Naive thymus-derived CD8-positive, alpha-beta T cell (primary cell): ENCODE results near the gene BRIP1. TPM values are rescaled to one million over a fixed set of nuclear protein-coding genes. Genes with fewer than 3 reads are reported as not detected.

ENCODE experiments used
- ATAC-seq, 2 donors: fragments of 150-1000 bp; cut with Tn5 transposase in 1 of 2; sonication (Bioruptor Pico), chemical (Tn5 transposase) in 1 of 2; 1 replicate in 1 of 2; 2 replicates in 1 of 2; pipeline ENCODE4 v1.10.0; 2021; ENCODE audit warnings: mild to moderate bottlenecking in 2 of 2, moderate library complexity in 2 of 2
- POLR2A ChIA-PET: fragments of 350-600 bp; sonication (Branson Sonifier 250); formaldehyde crosslinking; loops from one replicate; lab custom pipeline; 2021; ENCODE audit warnings: antibody characterized with exemption; lab: Charles Lee
- DNase-seq, 10 donors: peaks; one replicate each; pipeline versions ENCODE4 v3.0.0 to v3.0.0-alpha.2; 2020 to 2022
- H3K27ac Mint-ChIP-seq, 10 donors: one replicate each; pipeline ENCODE4 v1.8.0; 2020 to 2022; ENCODE audit warnings: mild to moderate bottlenecking in 10 of 10, mixed read lengths in 10 of 10, moderate library complexity in 4 of 10, inconsistent platforms in 1 of 10
- H3K27me3 Mint-ChIP-seq, 5 donors: one replicate each; pipeline ENCODE4 v1.8.0; 2021 to 2022; ENCODE audit warnings: mixed read lengths in 5 of 5
- H3K36me3 Mint-ChIP-seq, 3 donors: one replicate each; pipeline ENCODE4 v1.8.0; 2020 to 2022; ENCODE audit warnings: mixed read lengths in 3 of 3, mild to moderate bottlenecking in 2 of 3, inconsistent platforms in 1 of 3
- H3K4me1 Mint-ChIP-seq, 4 donors: one replicate each; pipeline ENCODE4 v1.8.0; 2021 to 2022; ENCODE audit warnings: mixed read lengths in 4 of 4
- H3K4me3 Mint-ChIP-seq, 10 donors: one replicate each; pipeline ENCODE4 v1.8.0; 2020 to 2022; ENCODE audit warnings: mild to moderate bottlenecking in 10 of 10, mixed read lengths in 10 of 10, moderate library complexity in 6 of 10, inconsistent platforms in 1 of 10
- H3K9me3 Mint-ChIP-seq, 9 donors: one replicate each; pipeline ENCODE4 v1.8.0; 2020 to 2022; ENCODE audit warnings: mixed read lengths in 9 of 9, mild to moderate bottlenecking in 3 of 9, inconsistent platforms in 1 of 9, moderate library complexity in 1 of 9
- polyA plus RNA-seq, 3 donors: library from polyadenylated mRNA; unstranded; fragments of 300-500 nt; fragmentation: Illumina TruSeq; gene quantifications; one replicate each; pipeline ENCODE4 v1.2.3, GENCODE V29; 2021
- total RNA-seq, 8 experiments: library from RNA in 2 of 8; stranded (reverse) in 2 of 8; gene quantifications; one replicate each; pipeline ENCODE4 v1.2.3 and lab custom pipeline; 2021 to 2026

BRIP1 gene
- total and polyA plus RNA-seq, 5 experiments from 2014 or later = 0.46 to 0.77 (median 0.74) TPM; not detected in 1

DNA sequence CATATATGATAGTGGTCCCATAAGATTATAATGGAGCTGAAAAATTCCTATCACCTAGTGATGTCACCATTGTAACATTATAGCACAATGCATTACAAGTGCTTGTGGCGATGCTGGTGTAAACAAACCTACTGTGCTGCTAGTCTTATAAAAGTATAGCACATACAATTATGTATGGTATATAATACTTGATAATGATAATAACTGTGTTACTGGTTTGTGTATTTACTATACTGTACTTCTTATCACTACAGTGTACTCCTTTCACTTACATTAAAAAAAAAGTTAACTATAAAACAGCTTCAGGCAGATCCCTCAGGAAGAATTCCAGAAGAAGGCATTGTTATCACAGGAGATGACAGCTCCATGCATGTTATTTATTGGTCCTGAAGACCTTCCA lies 150.3 kb downstream of the BRIP1 start:
- Mint-ChIP-seq H3K9me3 (peaks cover 3 to 31% (median 12%) of the 10 kb centered on the region in 9 donors), H3K27me3 (no peaks in the 10 kb centered on the region), H3K36me3 (peaks cover 0 to 22% (median 13%) of the 10 kb centered on the region in 3 donors), H3K4me3 (no peak overlapping the region), H3K4me1 (no peaks in the 10 kb centered on the region), H3K27ac (no peak overlapping the region)
- ATAC-seq (no peak), DNase-seq (no peak)
- POLR2A ChIA-PET = no interaction called here

GRCh38 chr17:61710546-61710945 lies 152.8 kb downstream of the BRIP1 start:
- peaks cover 0 to 12% (median 10%) of the 10 kb centered on the region in 3 donors for H3K36me3 Mint-ChIP-seq
- H3K4me3 Mint-ChIP-seq = no peak overlapping the region
- peaks cover 0 to 1% (median 0%) of the 10 kb centered on the region in 5 donors for H3K27me3 Mint-ChIP-seq
- ATAC-seq (no peak), DNase-seq (no peak)
- H3K9me3 Mint-ChIP-seq = peaks cover 0 to 13% (median 4%) of the 10 kb centered on the region in 9 donors
- no peaks in the 10 kb centered on the region for H3K4me1 Mint-ChIP-seq
- POLR2A ChIA-PET = no interaction called here
- H3K27ac Mint-ChIP-seq = no peak overlapping the region

DNA sequence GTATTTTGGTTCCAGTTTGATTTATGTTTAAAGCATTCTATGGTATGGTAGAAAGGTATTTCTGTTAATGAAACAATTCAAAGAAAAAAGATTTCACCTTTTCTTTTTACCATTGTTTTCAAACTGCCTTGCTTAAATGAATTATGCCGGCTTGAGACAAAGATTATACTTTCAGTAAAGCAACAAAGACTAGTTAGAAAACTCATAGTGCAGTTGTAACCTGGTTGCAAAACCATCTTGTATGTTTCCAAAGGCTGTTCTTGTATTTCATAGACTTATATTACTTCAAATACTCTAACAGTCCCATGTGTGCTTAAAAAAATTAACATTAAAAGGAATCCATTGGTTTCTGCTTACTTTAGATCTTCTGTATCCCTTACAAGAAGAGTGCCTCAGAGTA lies 153.8 kb downstream of the BRIP1 start:
- Mint-ChIP-seq H3K4me1 (no peaks in the 10 kb centered on the region), H3K27ac (no peak overlapping the region), H3K36me3 (peaks cover 0 to 19% (median 12%) of the 10 kb centered on the region in 3 donors), H3K4me3 (no peak overlapping the region), H3K9me3 (peaks cover 0 to 20% (median 10%) of the 10 kb centered on the region in 9 donors), H3K27me3 (peaks cover 0 to 1% (median 0%) of the 10 kb centered on the region in 5 donors)
- POLR2A ChIA-PET = no interaction called here
- DNase-seq = no peak
- no peak for ATAC-seq

DNA sequence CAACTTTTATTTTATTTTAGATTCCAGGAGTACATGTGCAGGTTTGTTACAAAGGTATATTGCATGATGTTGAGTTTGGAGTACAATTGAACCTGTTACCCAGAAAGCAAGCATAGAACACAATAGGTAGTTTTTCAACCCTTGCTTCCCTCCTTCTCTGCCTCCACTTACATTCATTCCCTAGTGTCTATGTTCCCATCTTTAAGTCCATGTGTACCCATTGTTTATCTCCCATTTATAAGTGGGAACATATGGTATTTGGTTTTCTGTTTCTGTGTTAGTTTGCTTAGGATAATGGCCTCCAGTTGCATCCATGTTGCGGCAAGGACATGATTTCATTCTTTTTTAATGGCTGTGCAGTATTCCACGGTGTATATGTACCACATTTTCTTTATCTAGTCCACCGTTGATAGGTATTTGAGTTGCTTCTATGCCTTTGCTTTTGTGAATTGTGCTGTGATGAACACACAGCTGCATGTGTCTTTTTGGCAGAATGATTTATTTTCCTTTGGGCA lies 158.3 kb downstream of the BRIP1 start:
- no peak for DNase-seq
- Mint-ChIP-seq H3K4me1 (no peaks in the 10 kb centered on the region), H3K27ac (no peak overlapping the region), H3K27me3 (peaks cover 0 to 1% (median 0%) of the 10 kb centered on the region in 5 donors), H3K36me3 (peaks cover 0 to 52% (median 14%) of the 10 kb centered on the region in 3 donors), H3K9me3 (peaks cover 15 to 66% (median 47%) of the 10 kb centered on the region in 9 donors), H3K4me3 (no peak overlapping the region)
- no peak for ATAC-seq
- POLR2A ChIA-PET = no interaction called here

- no peak overlapping the region for H3K4me3 Mint-ChIP-seq
- H3K27ac Mint-ChIP-seq = no peak overlapping the region
- ATAC-seq (no peak), DNase-seq (no peak)
- peaks cover 23 to 82% (median 64%) of the 10 kb centered on the region in 9 donors for H3K9me3 Mint-ChIP-seq
- POLR2A ChIA-PET = no interaction called here
- no peaks in the 10 kb centered on the region for H3K4me1 Mint-ChIP-seq
- H3K27me3 Mint-ChIP-seq = peaks cover 0 to 2% (median 0%) of the 10 kb centered on the region in 5 donors
- H3K36me3 Mint-ChIP-seq = peaks cover 0 to 56% (median 20%) of the 10 kb centered on the region in 3 donors
These were observed 160.9 kb downstream of the BRIP1 start for GRCh38 chr17:61702450-61702849.

- Mint-ChIP-seq H3K27ac (no peak overlapping the region), H3K9me3 (peaks cover 21 to 85% (median 64%) of the 10 kb centered on the region in 9 donors), H3K4me3 (no peak overlapping the region), H3K4me1 (no peaks in the 10 kb centered on the region), H3K36me3 (peaks cover 0 to 52% (median 20%) of the 10 kb centered on the region in 3 donors), H3K27me3 (peaks cover 0 to 2% (median 0%) of the 10 kb centered on the region in 5 donors)
- no peak for DNase-seq
- no peak for ATAC-seq
- POLR2A ChIA-PET = no interaction called here
These were observed 161.3 kb downstream of the BRIP1 start for GRCh38 chr17:61701978-61702377.

DNA sequence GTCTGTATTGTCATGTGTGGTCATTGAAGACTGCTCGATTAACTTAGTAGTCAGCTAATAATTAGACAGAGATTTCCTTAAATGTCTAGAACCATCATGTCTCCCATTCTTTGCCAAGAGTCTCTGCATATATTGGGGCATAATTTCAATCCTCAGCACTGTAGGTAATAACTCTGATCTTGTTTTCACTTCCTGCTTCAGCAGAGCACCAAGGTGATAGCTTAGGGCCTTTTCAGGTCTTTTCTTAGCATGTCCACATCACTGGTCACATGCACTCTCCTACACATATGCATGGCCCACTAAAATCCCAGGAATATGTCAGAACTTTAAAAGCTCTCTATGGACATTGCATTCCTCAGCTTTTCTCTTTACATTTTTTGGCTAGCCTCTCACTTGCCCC lies 162.0 kb downstream of the BRIP1 start:
- peaks cover 0 to 2% (median 0%) of the 10 kb centered on the region in 5 donors for H3K27me3 Mint-ChIP-seq
- H3K9me3 Mint-ChIP-seq = peaks cover 19 to 81% (median 64%) of the 10 kb centered on the region in 9 donors
- no peaks in the 10 kb centered on the region for H3K4me1 Mint-ChIP-seq
- ATAC-seq (no peak), DNase-seq (no peak)
- POLR2A ChIA-PET = no interaction called here
- no peak overlapping the region for H3K27ac Mint-ChIP-seq
- H3K4me3 Mint-ChIP-seq = no peak overlapping the region
- H3K36me3 Mint-ChIP-seq = peaks cover 0 to 52% (median 20%) of the 10 kb centered on the region in 3 donors

GRCh38 chr17:61700252-61700651 lies 163.1 kb downstream of the BRIP1 start:
- peaks cover 0 to 2% (median 0%) of the 10 kb centered on the region in 5 donors for H3K27me3 Mint-ChIP-seq
- no peak for ATAC-seq
- peaks cover 0 to 50% (median 20%) of the 10 kb centered on the region in 3 donors for H3K36me3 Mint-ChIP-seq
- no peak for DNase-seq
- no peaks in the 10 kb centered on the region for H3K4me1 Mint-ChIP-seq
- H3K27ac Mint-ChIP-seq = no peak overlapping the region
- H3K4me3 Mint-ChIP-seq = no peak overlapping the region
- POLR2A ChIA-PET = no interaction called here
- peaks cover 22 to 79% (median 59%) of the 10 kb centered on the region in 9 donors for H3K9me3 Mint-ChIP-seq

DNA sequence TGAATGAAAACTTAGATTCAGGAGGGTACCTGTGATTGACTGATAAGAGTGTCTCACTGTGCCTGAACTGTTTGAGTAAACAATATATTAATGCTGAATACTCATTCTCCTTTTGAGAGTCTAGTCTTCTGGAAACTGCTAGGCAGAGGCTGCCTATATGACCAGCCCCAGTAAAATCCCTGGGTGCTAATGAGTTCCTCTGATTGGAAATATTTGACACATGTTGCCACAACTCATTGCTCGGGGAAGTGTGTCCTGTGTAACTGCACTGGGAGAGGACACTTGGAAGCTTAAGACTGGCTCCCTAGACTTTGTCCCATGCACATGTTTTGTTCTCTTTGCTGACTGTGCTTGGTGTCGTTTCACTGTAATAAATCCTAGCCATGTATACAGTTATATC lies 163.6 kb downstream of the BRIP1 start:
- POLR2A ChIA-PET = no interaction called here
- Mint-ChIP-seq H3K27me3 (peaks cover 0 to 2% (median 0%) of the 10 kb centered on the region in 5 donors), H3K4me1 (no peaks in the 10 kb centered on the region), H3K36me3 (peaks cover 0 to 44% (median 20%) of the 10 kb centered on the region in 3 donors), H3K9me3 (peaks cover 22 to 77% (median 58%) of the 10 kb centered on the region in 9 donors), H3K4me3 (no peak overlapping the region), H3K27ac (no peak overlapping the region)
- DNase-seq = no peak
- no peak for ATAC-seq

DNA sequence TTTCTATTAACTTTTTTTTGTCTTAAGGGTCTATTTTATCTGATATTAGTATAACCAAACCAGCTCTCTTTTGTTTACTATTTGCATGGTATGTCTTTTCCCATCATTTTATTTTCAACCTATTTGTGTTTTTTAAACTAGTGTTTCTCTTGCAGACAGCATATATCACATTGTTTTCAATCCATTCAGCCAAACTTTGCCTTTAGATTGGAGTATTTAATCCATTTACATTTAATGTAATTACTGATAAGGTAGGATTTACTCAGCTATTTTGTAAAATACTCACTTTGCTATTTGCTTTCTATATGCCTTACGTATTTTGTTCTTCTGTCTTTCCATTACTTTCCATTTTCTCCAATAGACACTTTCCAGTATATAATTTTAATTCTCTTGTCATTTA lies 164.3 kb downstream of the BRIP1 start:
- Mint-ChIP-seq H3K9me3 (peaks cover 20 to 71% (median 55%) of the 10 kb centered on the region in 9 donors), H3K4me1 (no peaks in the 10 kb centered on the region), H3K27me3 (peaks cover 0 to 2% (median 0%) of the 10 kb centered on the region in 5 donors), H3K36me3 (peaks cover 0 to 38% (median 20%) of the 10 kb centered on the region in 3 donors), H3K27ac (no peak overlapping the region), H3K4me3 (no peak overlapping the region)
- ATAC-seq (no peak), DNase-seq (no peak)
- POLR2A ChIA-PET = no interaction called here

- no peak for DNase-seq
- Mint-ChIP-seq H3K27ac (no peak overlapping the region), H3K4me1 (no peaks in the 10 kb centered on the region), H3K36me3 (peaks cover 0 to 31% (median 20%) of the 10 kb centered on the region in 3 donors), H3K27me3 (peaks cover 0 to 2% (median 0%) of the 10 kb centered on the region in 5 donors), H3K4me3 (no peak overlapping the region), H3K9me3 (peaks cover 18 to 63% (median 49%) of the 10 kb centered on the region in 9 donors)
- POLR2A ChIA-PET = no interaction called here
- no peak for ATAC-seq
These were observed 165.1 kb downstream of the BRIP1 start for GRCh38 chr17:61698244-61698643.

- H3K27me3 Mint-ChIP-seq = peaks cover 0 to 2% (median 0%) of the 10 kb centered on the region in 5 donors
- no peak overlapping the region for H3K4me3 Mint-ChIP-seq
- no peak for DNase-seq
- no peaks in the 10 kb centered on the region for H3K4me1 Mint-ChIP-seq
- ATAC-seq = no peak
- peaks cover 7 to 40% (median 31%) of the 10 kb centered on the region in 9 donors for H3K9me3 Mint-ChIP-seq
- H3K27ac Mint-ChIP-seq = no peak overlapping the region
- POLR2A ChIA-PET = no interaction called here
- H3K36me3 Mint-ChIP-seq = peaks cover 0 to 16% (median 11%) of the 10 kb centered on the region in 3 donors
These were observed 167.5 kb downstream of the BRIP1 start for GRCh38 chr17:61695779-61696337.

- ATAC-seq = no peak
- DNase-seq = no peak
- Mint-ChIP-seq H3K27ac (no peak overlapping the region), H3K4me3 (no peak overlapping the region), H3K36me3 (peaks cover 0 to 14% (median 6%) of the 10 kb centered on the region in 3 donors), H3K9me3 (peaks cover 0 to 27% (median 15%) of the 10 kb centered on the region in 9 donors), H3K4me1 (no peaks in the 10 kb centered on the region), H3K27me3 (peaks cover 0 to 2% (median 0%) of the 10 kb centered on the region in 5 donors)
- POLR2A ChIA-PET = no interaction called here
These were observed 169.2 kb downstream of the BRIP1 start for GRCh38 chr17:61694095-61694494.
